ENCODE data around the gene ZDHHC22.

Gene ZDHHC22

DNA sequence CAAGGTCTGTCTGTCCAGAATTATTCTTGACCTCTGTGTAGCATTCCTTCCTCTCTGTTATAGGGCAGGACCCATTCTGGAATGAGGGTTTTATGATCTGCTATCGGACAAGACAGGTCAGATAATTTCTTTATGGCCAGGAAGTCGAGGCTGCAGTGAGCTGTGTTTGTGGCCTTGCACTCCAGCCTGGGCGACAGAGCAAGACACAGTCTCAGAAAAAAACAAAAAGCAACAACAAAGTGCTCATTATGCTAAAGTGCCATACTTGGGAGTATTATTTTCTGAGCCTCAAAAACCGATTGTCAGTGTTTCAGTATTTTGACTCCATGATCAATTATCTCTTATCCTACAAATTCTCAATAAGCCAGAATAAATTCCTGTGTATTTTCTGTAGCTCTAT is 39.4 kb downstream of the ZDHHC22 start:
- DNase-seq, result no peak

- no peak for DNase-seq
Observed at GRCh38 chr14:77100961-77101360, 40.6 kb downstream of the ZDHHC22 start.

GRCh38 chr14:77099425-77100167 is 42.0 kb downstream of the ZDHHC22 start:
- DNase-seq, result no peak

DNA sequence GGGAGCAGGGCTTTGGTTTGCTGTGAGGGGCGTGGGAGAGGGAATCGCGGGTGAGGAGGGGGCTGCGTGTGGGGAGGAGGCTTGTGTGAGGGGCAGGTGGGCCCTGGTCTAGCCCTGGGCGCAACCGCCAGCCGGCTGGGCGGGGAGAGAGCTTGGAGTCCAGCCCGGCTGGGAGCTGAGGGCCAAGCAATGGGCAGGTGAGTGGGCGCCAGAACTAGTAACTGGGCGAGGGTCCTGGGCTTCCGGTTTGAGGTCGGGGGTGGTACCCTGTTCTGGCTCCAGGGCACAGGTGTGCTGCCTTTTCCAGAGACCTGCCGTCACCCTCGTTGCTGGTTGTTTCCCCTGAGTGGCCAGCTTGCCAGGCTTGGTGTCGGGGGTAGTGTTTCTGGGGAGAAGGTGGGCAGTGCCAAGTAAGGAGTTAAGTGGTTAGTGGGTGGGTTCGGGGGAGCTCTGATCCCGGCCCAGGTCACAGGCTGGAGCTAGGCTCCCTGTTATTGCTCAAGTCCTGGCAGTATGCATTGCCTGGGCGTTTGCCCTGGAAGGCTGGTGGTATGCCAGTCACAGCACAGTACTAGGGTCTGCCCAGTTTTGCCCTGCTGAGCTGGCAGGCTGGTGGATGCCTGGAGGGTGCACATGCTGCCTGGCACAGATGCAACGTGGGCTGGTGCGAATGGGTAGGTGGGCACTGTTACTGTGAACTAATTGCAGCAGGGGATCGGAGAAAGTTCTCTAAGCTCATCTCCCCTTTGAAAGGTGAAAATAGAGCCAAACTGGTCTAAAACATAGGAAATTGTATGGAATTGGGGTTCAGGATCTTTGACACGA is 42.9 kb downstream of the ZDHHC22 start:
- DNase-seq, result no peak

DNA sequence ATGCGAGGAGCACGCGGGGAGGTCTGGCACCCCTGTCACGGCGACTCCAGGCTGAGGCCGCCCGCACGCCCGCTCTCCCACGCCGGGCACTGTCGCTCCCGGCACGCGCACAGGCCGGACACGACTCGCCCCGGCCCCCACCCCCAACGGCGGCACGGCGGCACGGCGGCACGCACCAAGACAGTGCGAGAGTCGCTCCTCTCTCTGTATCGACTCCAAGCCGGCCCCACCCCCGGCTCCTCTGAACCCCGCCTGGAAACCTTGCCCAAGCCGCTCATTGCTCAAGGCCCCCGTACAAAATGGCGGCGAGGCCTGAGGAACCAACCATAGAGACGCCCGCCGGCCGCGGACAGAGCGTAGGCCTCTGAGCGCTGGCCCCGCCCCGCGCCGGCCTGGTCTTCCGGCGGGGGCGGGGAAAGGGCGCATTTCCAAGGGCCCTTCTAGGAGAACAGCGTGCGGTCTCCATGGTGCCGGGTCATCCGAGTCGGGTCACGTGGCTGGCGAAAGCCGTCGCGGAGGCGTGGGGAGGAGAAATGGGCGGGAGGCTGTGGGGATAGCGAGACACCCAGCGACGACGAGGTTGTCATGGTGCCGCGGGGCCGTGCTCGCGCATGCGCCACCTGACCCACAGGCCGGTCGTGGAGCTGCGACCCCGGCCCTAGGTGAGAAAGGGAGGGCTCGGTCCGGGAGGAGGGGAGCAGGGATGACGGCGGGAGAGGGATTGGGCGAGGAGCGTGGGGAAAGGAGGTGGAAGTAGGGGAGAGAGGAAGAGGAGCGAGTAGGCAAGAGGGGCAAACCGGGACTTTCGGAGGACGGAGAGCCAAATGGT is 43.7 kb downstream of the ZDHHC22 start, which contains the start of gene CIPC:
TSS of gene CIPC (plus strand) at position 559 of the 829 bp plus-strand sequence. CDS start 7,451 bp downstream, outside the sequence.
- peak; percentile 90 for DNase-seq

- no peak for DNase-seq
Observed at GRCh38 chr14:77097006-77097699, 44.4 kb downstream of the ZDHHC22 start.

- no peak for DNase-seq
Observed at GRCh38 chr14:77094672-77095284, 46.8 kb downstream of the ZDHHC22 start.

DNA sequence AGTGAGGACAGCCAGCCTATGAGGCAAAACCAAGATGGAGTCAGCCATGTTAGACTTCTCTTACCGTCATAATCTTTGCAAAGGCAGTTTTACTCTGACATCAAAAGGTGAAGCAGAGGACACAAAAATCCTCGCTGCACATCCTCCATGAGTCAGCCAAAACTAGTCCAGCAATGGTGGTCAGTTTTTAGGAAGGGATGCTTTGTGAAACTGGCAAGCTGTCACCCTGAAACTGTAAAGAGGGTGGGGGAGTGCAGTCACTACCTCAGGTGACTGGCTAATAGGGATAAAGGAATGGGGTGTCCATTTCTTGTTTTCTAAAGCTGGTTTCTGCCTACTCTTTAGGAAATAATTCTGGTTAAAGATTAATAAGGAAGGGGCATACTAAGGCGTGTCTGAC is 48.9 kb downstream of the ZDHHC22 start:
- no peak for DNase-seq

DNA sequence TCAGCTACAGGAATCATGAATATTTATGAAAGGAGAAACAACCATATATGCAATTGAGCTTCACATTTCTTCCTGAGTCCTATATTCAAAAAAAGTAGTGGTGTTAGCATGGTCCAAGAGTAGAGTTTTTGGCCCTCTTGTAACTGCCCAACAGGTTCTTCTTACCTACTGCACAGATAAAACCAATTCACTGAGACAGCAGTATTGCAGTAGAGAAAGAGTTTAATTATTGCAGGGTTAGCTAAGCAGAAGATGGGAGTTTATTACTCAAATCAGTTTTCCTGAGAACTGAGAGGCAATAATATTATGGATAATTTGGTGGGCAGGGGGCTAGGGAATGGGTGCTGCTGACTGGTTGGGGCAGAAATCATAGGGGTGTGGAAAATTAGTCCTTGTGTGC is 50.1 kb downstream of the ZDHHC22 start:
- no peak for DNase-seq

GRCh38 chr14:77088645-77089044 is 52.9 kb downstream of the ZDHHC22 start:
- DNase-seq, result no peak

DNA sequence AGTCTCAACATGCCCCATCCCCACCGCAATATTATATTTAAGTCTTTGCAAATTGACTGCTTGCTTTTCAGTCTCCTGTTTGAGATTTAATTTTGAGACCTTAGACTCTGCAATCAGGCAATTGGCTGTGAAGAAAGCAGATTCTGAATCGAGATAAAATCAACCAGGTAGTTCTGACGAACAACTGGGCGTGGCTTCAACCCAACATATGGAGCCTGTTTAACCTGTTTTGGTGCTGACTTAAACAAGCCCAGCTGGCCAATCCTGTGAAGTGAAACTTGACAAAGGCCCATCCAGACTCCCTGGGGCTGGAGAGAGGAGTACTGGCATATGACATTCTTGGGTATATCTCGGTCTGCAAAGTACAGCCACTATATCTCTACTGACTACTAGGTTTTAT is 53.4 kb downstream of the ZDHHC22 start:
- DNase-seq, result no peak

DNA sequence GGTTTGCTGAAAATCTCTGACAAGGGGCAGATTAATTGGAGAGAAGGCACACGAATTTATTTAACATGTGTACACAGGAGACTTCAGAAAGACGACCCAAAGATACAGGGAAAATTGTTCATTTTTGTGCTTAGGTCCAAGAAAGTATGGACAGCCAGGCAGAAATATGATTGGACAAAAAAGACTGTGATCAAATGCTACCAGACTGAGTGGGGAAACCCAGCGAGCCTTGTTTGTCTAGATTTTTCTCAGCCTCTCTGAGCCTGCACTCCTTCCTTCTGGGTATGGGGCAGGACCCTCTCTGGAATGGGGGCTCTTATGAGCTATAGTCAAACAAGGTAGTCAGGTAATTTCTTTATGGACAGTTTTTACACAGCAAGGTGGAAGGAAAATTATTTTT is 54.0 kb downstream of the ZDHHC22 start:
- no peak for DNase-seq

GRCh38 chr14:77086951-77087350 is 54.6 kb downstream of the ZDHHC22 start:
- DNase-seq, result no peak

- no peak for DNase-seq
Observed at GRCh38 chr14:77086017-77086727, 55.4 kb downstream of the ZDHHC22 start.

DNA sequence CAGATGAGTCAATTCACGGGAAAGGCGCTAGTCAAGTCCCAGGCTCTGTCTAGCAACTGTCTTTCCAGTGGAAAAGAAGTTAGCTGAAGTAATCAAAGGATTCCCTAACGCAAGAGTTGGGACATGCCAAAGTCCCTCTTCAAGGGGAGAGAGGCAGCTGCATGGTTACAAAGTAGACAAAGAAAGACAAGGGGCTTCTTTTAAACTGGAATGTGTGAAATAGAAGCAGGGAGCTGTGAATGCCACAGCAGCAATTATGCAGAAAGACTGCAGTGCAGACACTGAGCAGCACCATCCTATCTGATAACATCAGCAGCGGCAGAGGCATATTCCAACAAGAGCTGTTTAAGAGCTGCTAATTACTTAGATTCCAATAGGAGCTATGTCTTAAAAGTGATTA is 56.1 kb downstream of the ZDHHC22 start:
- DNase-seq, result no peak

GRCh38 chr14:77084985-77085384 is 56.6 kb downstream of the ZDHHC22 start:
- DNase-seq, result no peak

DNA sequence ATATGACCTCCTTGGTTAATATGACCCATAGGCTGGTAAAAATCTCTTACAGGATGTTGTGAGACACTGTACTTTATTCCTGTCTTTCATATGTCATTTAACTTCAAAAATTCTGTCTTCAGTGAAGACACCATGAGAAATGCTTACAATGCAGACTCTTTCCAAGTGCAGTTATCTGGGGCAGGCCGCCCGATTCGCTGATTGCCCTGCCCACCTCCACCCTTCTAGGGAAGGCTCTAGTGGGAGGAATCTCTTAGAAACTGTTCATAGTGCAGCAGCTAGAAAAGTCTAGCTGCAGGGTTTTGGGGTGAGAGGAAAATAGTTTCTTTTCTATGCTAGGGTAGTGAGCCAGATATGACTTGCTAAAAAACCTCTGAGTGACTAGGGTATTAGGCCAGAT is 58.5 kb downstream of the ZDHHC22 start:
- no peak for DNase-seq

DNA sequence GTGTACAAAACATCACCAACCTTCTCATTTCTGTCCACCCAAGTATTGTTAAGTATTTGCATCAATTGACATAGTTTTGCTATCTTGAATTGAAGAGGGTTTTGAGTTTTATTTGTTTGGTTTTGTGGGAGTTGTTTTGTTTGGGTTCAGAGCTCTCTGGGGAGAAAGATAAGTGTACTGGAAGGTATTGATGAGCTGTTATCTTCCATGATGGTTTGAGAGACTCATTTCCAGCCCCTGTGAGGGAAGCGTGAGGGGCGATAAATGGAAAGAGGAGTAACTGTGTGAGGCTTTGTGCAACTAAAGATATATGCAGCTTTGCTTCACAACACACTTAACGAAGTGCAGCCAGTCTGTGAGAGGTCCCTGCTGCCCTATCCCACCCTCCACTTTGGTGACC is 59.2 kb downstream of the ZDHHC22 start:
- DNase-seq, result no peak
